Stimulated activated CD4-positive, alpha-beta T cell treated with anti-CD3 and anti-CD28 coated beads, Interleukin-12 subunit alpha, Interleukin-12 subunit beta, amount 100 ng/mL, for 48 hours (primary cell): Measurements from ENCODE around the gene AP4E1.
"Not testable (repeated sequence)": the region's sequence is repeated elsewhere in the genome, so short reads cannot be mapped to it uniquely, and the experiment has no call there.

ENCODE experiments used
- DNase-seq, 3 donors: peaks; one replicate each; pipeline ENCODE4 v3.0.0-alpha.2; 2020; ENCODE audit warnings: low read depth in 2 of 3, low spot score in 1 of 3

AP4E1 gene

GRCh38 chr15:50944672-50945071, 36.2 kb downstream of the AP4E1 start:
- no peak for DNase-seq

- no peak for DNase-seq
Measured at GRCh38 chr15:50945725-50946124, 37.2 kb downstream of the AP4E1 start.

- DNase-seq: not testable (repeated sequence)
Measured at GRCh38 chr15:50950745-50951144, 42.3 kb downstream of the AP4E1 start.

GRCh38 chr15:50953302-50953701, 44.8 kb downstream of the AP4E1 start:
- DNase-seq: no peak

GRCh38 chr15:50954837-50955236, 46.4 kb downstream of the AP4E1 start:
- DNase-seq: not testable (repeated sequence)

GRCh38 chr15:50959717-50960116, 51.2 kb downstream of the AP4E1 start:
- DNase-seq: no peak

GRCh38 chr15:50964075-50964474, 55.6 kb downstream of the AP4E1 start:
- no peak for DNase-seq

GRCh38 chr15:50968353-50968752, 59.9 kb downstream of the AP4E1 start:
- no peak for DNase-seq

- DNase-seq: no peak
Measured at GRCh38 chr15:50970524-50970923, 62.0 kb downstream of the AP4E1 start.

- no peak for DNase-seq
Measured at GRCh38 chr15:50971115-50971514, 62.6 kb downstream of the AP4E1 start.

- DNase-seq: no peak
Measured at GRCh38 chr15:50971542-50971941, 63.1 kb downstream of the AP4E1 start.

GRCh38 chr15:50973605-50974004, 65.1 kb downstream of the AP4E1 start:
- DNase-seq: no peak

GRCh38 chr15:50977162-50977561, 68.7 kb downstream of the AP4E1 start:
- no peak for DNase-seq

- no peak for DNase-seq
Measured at GRCh38 chr15:50978580-50978979, 70.1 kb downstream of the AP4E1 start.

- no peak for DNase-seq
Measured at GRCh38 chr15:50979041-50979440, 70.6 kb downstream of the AP4E1 start.

- DNase-seq: no peak
Measured at GRCh38 chr15:50993598-50993997, 85.1 kb downstream of the AP4E1 start.

GRCh38 chr15:50996641-50997040, 88.2 kb downstream of the AP4E1 start:
- no peak for DNase-seq

- DNase-seq: no peak
Measured at GRCh38 chr15:50997371-50998051, 89.0 kb downstream of the AP4E1 start.

- no peak for DNase-seq
Measured at GRCh38 chr15:51004103-51004551, 95.6 kb downstream of the AP4E1 start.

- DNase-seq: no peak
Measured at GRCh38 chr15:51006336-51006985, 98.0 kb downstream of the AP4E1 start.

GRCh38 chr15:51007131-51007666, 98.7 kb downstream of the AP4E1 start:
- no peak for DNase-seq

- no peak for DNase-seq
Measured at GRCh38 chr15:51011212-51011611, 102.7 kb downstream of the AP4E1 start.

GRCh38 chr15:51016615-51017014, 108.1 kb downstream of the AP4E1 start:
- DNase-seq: no peak
